ENCODE data around the gene REV1. TPM values are rescaled to one million over a fixed set of nuclear protein-coding genes. Genes with fewer than 3 reads are reported as not detected.

Gene REV1
- total and polyA plus RNA-seq, 2 experiments from 2014 or later = 32.9 to 46.7 TPM

DNA sequence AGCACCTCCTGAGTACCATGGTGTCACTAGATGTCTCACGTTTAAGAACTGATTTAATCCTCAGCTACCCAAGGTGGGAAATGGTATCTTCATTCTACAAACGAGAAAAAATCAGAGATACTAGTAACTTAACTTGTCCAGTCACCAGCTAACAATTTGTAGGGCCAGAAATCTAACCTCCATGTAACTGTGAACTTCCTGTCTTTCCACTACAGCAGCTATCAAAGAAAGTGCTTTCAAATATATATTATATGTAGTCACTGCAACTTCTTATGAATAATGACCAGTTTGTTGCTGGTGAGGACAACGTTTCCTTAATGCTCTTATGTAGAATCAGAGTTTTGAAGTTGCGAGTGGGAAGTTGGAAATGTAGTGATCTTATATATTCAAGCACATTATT, 1.9 kb downstream of the REV1 start:
- peaks cover 63% of the 10 kb centered on the region for H3K79me2 ChIP-seq (replicated peaks; ENCODE audit: insufficient read depth)
- no peak overlapping the region for H3K27ac ChIP-seq (ENCODE audit: low read depth)
- Mint-ChIP-seq H3K9me3 (peaks cover 3% of the 10 kb centered on the region; the same call in 1 of the 3 replicates), H3K27me3 (ENCODE audit: insufficient read depth, low read depth, poor library complexity) (peaks cover 8% of the 10 kb centered on the region), H3K27ac (no peak overlapping the region), H3K4me1 (peaks cover 36% of the 10 kb centered on the region), H3K36me3 (ENCODE audit: low read depth) (peaks cover 7% of the 10 kb centered on the region; the same call in 1 of the 3 replicates), H3K4me3 (peak overlapping the region; percentile 96)
- H3K36me3 ChIP-seq (ENCODE audit: insufficient read depth) = no peaks in the 10 kb centered on the region
- DNase-seq (ENCODE audit: low spot score) (no peak), ATAC-seq (no peak)
- H3K4me2 ChIP-seq = peak overlapping the region; percentile 89
- no peak overlapping the region for H3K4me3 ChIP-seq
- TF ChIP-seq ZNF114 (CRISPR knock-in tag; IDR thresholded peaks at IDR 0.05) = no peak
- no peak for TF ChIP-seq JUNB (IDR thresholded peaks at IDR 0.05; ENCODE audit: unreplicated experiment)
- no peak for TF ChIP-seq CREB1 (CRISPR knock-in tag; IDR thresholded peaks at IDR 0.05; ENCODE audit: low read depth)
- no peak for TF ChIP-seq EZH2phosphoT487 (IDR thresholded peaks at IDR 0.05; ENCODE audit: unreplicated experiment)
- no peak for TF ChIP-seq EZH2 (IDR thresholded peaks at IDR 0.05; ENCODE audit: low read depth, unreplicated experiment)
- H2AFZ ChIP-seq = no peak overlapping the region
- no peaks in the 10 kb centered on the region for H3F3A ChIP-seq (replicated peaks; ENCODE audit: low read depth)
- H3K27me3 ChIP-seq (ENCODE audit: insufficient read depth) = no peaks in the 10 kb centered on the region
- H3K4me1 ChIP-seq (ENCODE audit: insufficient read depth) = peaks cover 31% of the 10 kb centered on the region
- peaks cover 23% of the 10 kb centered on the region for H4K20me1 ChIP-seq (replicated peaks; ENCODE audit: insufficient read depth)
- no peaks in the 10 kb centered on the region for H3K9me2 ChIP-seq (ENCODE audit: insufficient read depth)

GRCh38 chr2:99485824-99486223, 4.0 kb downstream of the REV1 start:
- H3K27me3 ChIP-seq (ENCODE audit: insufficient read depth) = no peaks in the 10 kb centered on the region
- no peak overlapping the region for H2AFZ ChIP-seq
- H3K4me1 ChIP-seq (ENCODE audit: insufficient read depth) = peaks cover 33% of the 10 kb centered on the region
- Mint-ChIP-seq H3K27ac (no peak overlapping the region), H3K27me3 (ENCODE audit: insufficient read depth, low read depth, poor library complexity) (peaks cover 9% of the 10 kb centered on the region), H3K4me1 (peaks cover 43% of the 10 kb centered on the region), H3K4me3 (no peak overlapping the region), H3K9me3 (peaks cover 3% of the 10 kb centered on the region; the same call in 1 of the 3 replicates), H3K36me3 (ENCODE audit: low read depth) (peaks cover 13% of the 10 kb centered on the region)
- H3K27ac ChIP-seq (ENCODE audit: low read depth) = no peak overlapping the region
- no peaks in the 10 kb centered on the region for H3F3A ChIP-seq (replicated peaks; ENCODE audit: low read depth)
- ATAC-seq (no peak), DNase-seq (ENCODE audit: low spot score) (peak; percentile 20)
- peaks cover 33% of the 10 kb centered on the region for H4K20me1 ChIP-seq (replicated peaks; ENCODE audit: insufficient read depth)
- no peaks in the 10 kb centered on the region for H3K36me3 ChIP-seq (ENCODE audit: insufficient read depth)
- no peaks in the 10 kb centered on the region for H3K9me2 ChIP-seq (ENCODE audit: insufficient read depth)
- H3K4me3 ChIP-seq = no peak overlapping the region
- H3K79me2 ChIP-seq (replicated peaks; ENCODE audit: insufficient read depth) = peaks cover 84% of the 10 kb centered on the region
- H3K4me2 ChIP-seq = peak overlapping the region; percentile 30; the same call in 1 of the 2 replicates
- TF ChIP-seq ZNF114 (CRISPR knock-in tag; IDR thresholded peaks at IDR 0.05) (no peak), EZH2phosphoT487 (IDR thresholded peaks at IDR 0.05; ENCODE audit: unreplicated experiment) (no peak), ZNF331 (CRISPR knock-in tag; IDR thresholded peaks at IDR 0.05; ENCODE audit: low read depth) (no peak), CREB1 (CRISPR knock-in tag; IDR thresholded peaks at IDR 0.05; ENCODE audit: low read depth) (no peak), NANOG (IDR thresholded peaks at IDR 0.05; ENCODE audit: borderline replicate concordance) (no peak), JUNB (IDR thresholded peaks at IDR 0.05; ENCODE audit: unreplicated experiment) (no peak), STAT1 (IDR thresholded peaks at IDR 0.05; ENCODE audit: unreplicated experiment) (no peak), POLR2AphosphoS5 (IDR thresholded peaks at IDR 0.05; ENCODE audit: low read depth) (no peak), ETS1 (IDR thresholded peaks at IDR 0.05) (no peak), REST (IDR thresholded peaks at IDR 0.05; ENCODE audit: unreplicated experiment) (no peak), EZH2 (IDR thresholded peaks at IDR 0.05; ENCODE audit: low read depth, unreplicated experiment) (no peak)
- TF ChIP-seq, protein P1, sequence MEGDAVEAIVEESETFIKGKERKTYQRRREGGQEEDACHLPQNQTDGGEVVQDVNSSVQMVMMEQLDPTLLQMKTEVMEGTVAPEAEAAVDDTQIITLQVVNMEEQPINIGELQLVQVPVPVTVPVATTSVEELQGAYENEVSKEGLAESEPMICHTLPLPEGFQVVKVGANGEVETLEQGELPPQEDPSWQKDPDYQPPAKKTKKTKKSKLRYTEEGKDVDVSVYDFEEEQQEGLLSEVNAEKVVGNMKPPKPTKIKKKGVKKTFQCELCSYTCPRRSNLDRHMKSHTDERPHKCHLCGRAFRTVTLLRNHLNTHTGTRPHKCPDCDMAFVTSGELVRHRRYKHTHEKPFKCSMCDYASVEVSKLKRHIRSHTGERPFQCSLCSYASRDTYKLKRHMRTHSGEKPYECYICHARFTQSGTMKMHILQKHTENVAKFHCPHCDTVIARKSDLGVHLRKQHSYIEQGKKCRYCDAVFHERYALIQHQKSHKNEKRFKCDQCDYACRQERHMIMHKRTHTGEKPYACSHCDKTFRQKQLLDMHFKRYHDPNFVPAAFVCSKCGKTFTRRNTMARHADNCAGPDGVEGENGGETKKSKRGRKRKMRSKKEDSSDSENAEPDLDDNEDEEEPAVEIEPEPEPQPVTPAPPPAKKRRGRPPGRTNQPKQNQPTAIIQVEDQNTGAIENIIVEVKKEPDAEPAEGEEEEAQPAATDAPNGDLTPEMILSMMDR (conservative IDR thresholded peaks at IDR 0.05; ENCODE audit: low read depth in 2 of 2) = no peak

All from GM23338 (cell line).